ENCODE data around the gene FNDC3B.

The FNDC3B gene

DNA sequence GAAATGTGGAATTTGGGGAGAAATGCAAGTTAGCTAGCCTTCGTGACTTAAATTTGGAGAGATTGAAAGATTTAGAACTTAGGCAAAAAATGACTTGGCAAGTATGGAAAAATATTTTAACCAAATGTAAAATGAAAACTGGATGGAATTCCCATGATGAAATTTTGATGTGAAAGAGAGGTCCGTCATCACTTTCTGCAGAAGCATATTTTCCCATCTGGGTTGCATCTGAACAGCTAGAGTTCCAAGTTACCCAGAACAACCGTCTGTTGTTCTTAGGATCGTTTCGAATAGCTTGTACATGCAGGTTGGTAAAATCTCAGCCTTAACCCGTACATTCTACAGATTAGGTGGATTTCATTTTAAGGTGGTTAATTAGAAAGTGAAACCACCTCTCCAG, 272.6 kb downstream of the FNDC3B start:
- TF ChIP-seq, protein P1, sequence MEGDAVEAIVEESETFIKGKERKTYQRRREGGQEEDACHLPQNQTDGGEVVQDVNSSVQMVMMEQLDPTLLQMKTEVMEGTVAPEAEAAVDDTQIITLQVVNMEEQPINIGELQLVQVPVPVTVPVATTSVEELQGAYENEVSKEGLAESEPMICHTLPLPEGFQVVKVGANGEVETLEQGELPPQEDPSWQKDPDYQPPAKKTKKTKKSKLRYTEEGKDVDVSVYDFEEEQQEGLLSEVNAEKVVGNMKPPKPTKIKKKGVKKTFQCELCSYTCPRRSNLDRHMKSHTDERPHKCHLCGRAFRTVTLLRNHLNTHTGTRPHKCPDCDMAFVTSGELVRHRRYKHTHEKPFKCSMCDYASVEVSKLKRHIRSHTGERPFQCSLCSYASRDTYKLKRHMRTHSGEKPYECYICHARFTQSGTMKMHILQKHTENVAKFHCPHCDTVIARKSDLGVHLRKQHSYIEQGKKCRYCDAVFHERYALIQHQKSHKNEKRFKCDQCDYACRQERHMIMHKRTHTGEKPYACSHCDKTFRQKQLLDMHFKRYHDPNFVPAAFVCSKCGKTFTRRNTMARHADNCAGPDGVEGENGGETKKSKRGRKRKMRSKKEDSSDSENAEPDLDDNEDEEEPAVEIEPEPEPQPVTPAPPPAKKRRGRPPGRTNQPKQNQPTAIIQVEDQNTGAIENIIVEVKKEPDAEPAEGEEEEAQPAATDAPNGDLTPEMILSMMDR (IDR thresholded peaks at IDR 0.05; ENCODE audit: low read length, missing control alignments), result no peak
- H3K4me3 ChIP-seq (replicated peaks; ENCODE audit: low read depth, low read length), result no peak overlapping the region
- no peak for DNase-seq (ENCODE audit: low read depth)

DNA sequence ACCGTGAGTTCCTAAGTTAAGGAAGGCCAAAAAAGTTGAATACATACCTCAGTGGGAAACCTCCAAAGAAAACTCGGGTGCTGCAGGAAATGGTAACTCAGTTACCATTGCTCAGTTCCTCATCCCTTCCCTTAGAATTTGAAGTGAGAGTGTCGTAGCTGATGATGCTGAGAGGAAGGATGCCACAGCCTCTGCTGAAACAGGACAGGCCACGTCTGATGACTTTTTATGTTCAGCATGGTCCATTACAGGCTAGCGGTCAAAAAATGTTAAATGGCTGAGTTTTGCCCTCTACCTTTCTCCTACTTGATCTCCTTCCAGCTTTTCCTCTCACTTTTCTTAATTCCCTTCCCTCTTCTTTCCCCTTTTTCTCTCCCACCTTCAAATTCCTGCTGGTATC, 273.3 kb downstream of the FNDC3B start:
- DNase-seq (ENCODE audit: low read depth), result no peak
- TF ChIP-seq, protein P1 (IDR thresholded peaks at IDR 0.05; ENCODE audit: low read length, missing control alignments), result no peak
- H3K4me3 ChIP-seq (replicated peaks; ENCODE audit: low read depth, low read length), result no peak overlapping the region

DNA sequence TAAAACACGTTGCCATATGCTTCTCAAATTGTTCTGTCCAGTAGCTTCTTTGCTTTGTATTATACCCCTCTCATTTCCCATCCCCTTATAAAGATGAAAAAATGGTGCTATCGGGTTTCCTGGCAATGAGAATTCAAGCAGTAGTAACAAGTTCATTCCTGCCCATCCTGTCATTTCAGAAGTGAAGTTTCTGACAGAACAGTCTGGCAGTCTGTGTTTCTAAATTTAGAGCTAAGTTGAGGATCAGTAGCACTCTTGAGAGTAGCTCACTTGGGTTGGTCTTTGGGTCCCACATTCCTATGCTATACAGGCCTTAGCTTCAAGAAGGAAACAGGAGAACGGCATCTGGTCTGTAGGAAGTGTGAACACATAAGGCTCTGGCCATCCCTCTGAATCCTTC, 274.3 kb downstream of the FNDC3B start:
- DNase-seq (ENCODE audit: low read depth), result no peak
- TF ChIP-seq, protein P1 (IDR thresholded peaks at IDR 0.05; ENCODE audit: low read length, missing control alignments), result no peak
- H3K4me3 ChIP-seq (replicated peaks; ENCODE audit: low read depth, low read length), result no peak overlapping the region

DNA sequence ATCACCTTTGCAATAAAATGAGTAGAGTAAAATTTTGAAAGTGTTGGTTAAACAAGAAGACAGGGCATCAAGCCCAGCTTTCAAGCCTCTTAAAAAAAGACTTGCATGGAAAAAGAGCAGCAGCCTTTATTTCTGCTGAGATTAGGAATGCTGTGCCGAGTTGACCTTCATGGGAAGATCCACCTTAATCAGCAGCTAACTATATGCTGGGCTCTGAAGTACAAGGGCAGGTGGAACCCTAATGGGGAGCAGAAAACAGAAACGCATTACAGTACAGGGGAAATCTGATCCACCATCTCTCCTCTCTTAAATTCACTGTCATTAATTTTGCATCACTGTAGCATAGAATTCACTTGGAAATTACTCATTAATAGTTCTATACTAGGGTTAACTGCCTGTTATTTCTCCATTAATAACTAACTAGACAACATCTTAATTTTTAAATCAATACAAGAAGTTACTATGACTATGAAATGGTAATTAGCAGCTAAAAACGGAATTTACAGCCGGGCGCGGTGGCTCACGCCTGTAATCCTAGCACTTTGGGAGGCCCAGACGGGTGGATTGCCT, 275.3 kb downstream of the FNDC3B start:
- no peak overlapping the region for H3K4me3 ChIP-seq (replicated peaks; ENCODE audit: low read depth, low read length)
- TF ChIP-seq, protein P1 (IDR thresholded peaks at IDR 0.05; ENCODE audit: low read length, missing control alignments), result no peak
- no peak for DNase-seq (ENCODE audit: low read depth)

DNA sequence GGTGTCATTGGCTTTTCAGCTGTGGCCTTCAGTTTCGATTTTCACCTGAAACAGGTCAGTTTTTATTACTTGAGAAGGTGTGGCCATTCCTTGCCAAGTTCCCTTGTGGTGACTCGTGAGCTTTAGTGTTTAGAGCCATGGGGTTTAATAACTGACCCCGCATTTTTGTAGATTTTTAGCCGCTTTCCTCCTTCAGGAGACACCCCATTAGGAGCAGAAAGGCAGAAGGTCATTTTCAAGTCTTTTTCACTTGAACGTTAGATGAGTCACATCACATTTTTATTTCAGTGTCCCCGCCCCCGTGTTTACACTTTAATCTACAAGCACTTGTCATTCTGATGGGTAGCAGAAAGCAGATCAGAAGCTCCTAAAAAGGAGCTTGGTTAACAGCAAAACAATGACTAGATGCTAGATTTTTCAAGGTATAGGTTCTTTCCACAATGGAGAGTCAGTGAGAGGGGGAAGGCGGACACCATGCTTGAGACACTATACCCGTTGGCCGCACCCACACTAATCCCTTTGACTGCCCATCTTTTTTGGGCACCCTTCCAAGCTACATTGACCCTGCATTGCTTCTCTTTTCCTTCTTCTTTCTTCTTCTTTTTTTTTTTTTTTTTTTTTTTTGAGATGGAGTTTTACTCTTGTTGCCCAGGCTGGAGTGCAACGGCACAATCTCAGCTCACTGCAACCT, 276.2 kb downstream of the FNDC3B start:
- H3K4me3 ChIP-seq (replicated peaks; ENCODE audit: low read depth, low read length), result no peak overlapping the region
- DNase-seq (ENCODE audit: low read depth), result peak; percentile 80
- TF ChIP-seq, protein P1 (IDR thresholded peaks at IDR 0.05; ENCODE audit: low read length, missing control alignments), result no peak

DNA sequence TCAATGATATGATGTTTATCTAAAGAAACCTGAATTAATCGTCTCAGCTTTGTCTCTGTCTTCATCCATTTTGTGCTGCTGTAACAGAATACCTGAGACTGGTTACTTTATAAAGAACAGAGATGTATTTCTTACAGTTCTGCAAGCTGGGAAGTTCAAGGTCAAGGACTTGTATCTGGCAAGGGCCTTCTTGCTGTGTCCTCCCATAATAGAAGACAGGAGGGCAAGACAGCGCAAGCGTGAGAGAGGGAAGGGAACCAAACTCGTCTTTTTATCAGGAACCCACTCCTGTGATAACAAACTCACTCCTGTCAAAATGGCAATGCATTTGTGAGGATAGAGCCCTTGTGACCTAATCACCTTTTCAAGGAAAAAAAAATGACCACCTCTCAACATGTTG, 277.4 kb downstream of the FNDC3B start:
- H3K4me3 ChIP-seq (replicated peaks; ENCODE audit: low read depth, low read length), result no peak overlapping the region
- DNase-seq (ENCODE audit: low read depth), result no peak
- TF ChIP-seq, protein P1 (IDR thresholded peaks at IDR 0.05; ENCODE audit: low read length, missing control alignments), result no peak

DNA sequence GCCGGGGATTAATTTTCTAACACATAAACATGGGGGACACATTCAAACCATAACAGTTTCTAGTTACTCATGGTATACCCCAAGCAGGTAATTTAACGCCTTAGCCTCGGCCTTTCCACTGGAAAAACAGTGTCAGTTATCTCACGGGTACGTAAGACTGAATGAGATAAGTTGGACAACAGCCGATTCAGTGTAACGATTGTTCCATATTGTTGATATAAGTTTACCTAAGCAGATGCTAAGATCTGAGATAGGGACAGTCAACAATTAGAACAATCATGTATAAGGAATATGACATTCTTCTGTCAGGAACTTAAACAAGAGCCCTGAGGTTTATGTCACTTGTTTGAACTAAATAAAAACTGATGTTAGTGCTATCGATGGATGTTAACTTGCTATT, 278.1 kb downstream of the FNDC3B start:
- TF ChIP-seq, protein P1 (IDR thresholded peaks at IDR 0.05; ENCODE audit: low read length, missing control alignments), result no peak
- H3K4me3 ChIP-seq (replicated peaks; ENCODE audit: low read depth, low read length), result no peak overlapping the region
- DNase-seq (ENCODE audit: low read depth), result no peak
